ENCODE results near the gene FAM180A. TPM values are rescaled to one million over a fixed set of nuclear protein-coding genes. Genes with fewer than 3 reads are reported as not detected.

FAM180A gene
- total and polyA plus RNA-seq, 9 of the 15 experiments (the other 6 are each of a cell fraction or from before 2014, with no cell fraction given) = not detected

- no peaks in the 10 kb centered on the region; the same call in 1 of the 2 replicates for H4K20me1 ChIP-seq (replicated peaks; ENCODE audit: control insufficient read depth, insufficient read depth, low read length)
- intact Hi-C loops (cut with micrococcal nuclease) = no loop called here
- ATAC-seq (no peak), FAIRE-seq (no peak), DNase-seq (ENCODE audit: extremely low read depth in 1 of 4, low spot score in 3 of 4) (no peak)
- no peak overlapping the region for H2AFZ ChIP-seq (ENCODE audit: low read depth, low read length)
- no peak overlapping the region for H3K27ac ChIP-seq (ENCODE audit: extremely low read depth, low read depth, low read length)
- no TSS peak for BruUV-seq (replicated peaks)
- no peaks in the 10 kb centered on the region for H3K9me1 ChIP-seq (ENCODE audit: control insufficient read depth, insufficient read depth, low read length)
- WGBS (ENCODE audit: insufficient coverage, low coverage, missing lambda C conversion rate) = 0% methylated on average over 1 of the region's 1 CpG
- no peaks in the 10 kb centered on the region for H3K9me3 ChIP-seq (replicated peaks; ENCODE audit: control insufficient read depth, insufficient read depth, low read depth, low read length)
- peaks cover 27 to 36% of the 10 kb centered on the region in 2 experiments; a peak in 3 of 5 replicates for H3K27me3 ChIP-seq (ENCODE audit: control insufficient read depth in 2 of 2, insufficient read depth in 2 of 2, low read length in 2 of 2)
- H3K4me1 ChIP-seq (replicated peaks in 1 of 2; ENCODE audit: control insufficient read depth in 2 of 2, insufficient read depth in 2 of 2, low read length in 2 of 2) = 0 out of 5 replicates have a peak, but pooled peaks cover 0 to 9% of the 10 kb centered on the region in 2 experiments
- POLR2A ChIA-PET = interaction anchor here (0.9 kb wide), 1 partner anchor 29 kb away, joined by 3 read pairs; no protein-coding TSS in a partner anchor
- H3K36me3 ChIP-seq (ENCODE audit: control insufficient read depth, insufficient read depth, low read length) = no peaks in the 10 kb centered on the region
- H3K79me2 ChIP-seq (ENCODE audit: control insufficient read depth, insufficient read depth, low read length) = no peaks in the 10 kb centered on the region
- CTCF ChIA-PET (ENCODE audit: low intra/inter-chr PET ratio) = no interaction called here
- in situ Hi-C loops (cut with MboI) = no loop called here
- H3K4me3 ChIP-seq = no peak overlapping the region
- no peak overlapping the region for H3K9ac ChIP-seq (ENCODE audit: insufficient read depth in 1 of 2, low read depth in 2 of 2, low read length in 2 of 2)
- no peak overlapping the region for H3K4me2 ChIP-seq (ENCODE audit: insufficient read depth, low read length)
- TF ChIP-seq TOE1 (IDR thresholded peaks at IDR 0.05; ENCODE audit: borderline replicate concordance) (no peak), TOE1 (CRISPR knock-in tag; IDR thresholded peaks at IDR 0.05; ENCODE audit: borderline replicate concordance, low read depth) (no peak), PKNOX1 (IDR thresholded peaks at IDR 0.05) (no peak), ARID1B (IDR thresholded peaks at IDR 0.05) (no peak), DMBX1 (CRISPR knock-in tag; IDR thresholded peaks at IDR 0.05; ENCODE audit: borderline replicate concordance) (no peak), TEAD2 (tag; IDR thresholded peaks at IDR 0.05) (no peak), ZNF41 (CRISPR knock-in tag; conservative IDR thresholded peaks at IDR 0.05) (no peak), ZNF436 (CRISPR knock-in tag; IDR thresholded peaks at IDR 0.05) (no peak), ATF7 (IDR thresholded peaks at IDR 0.05) (no peak), TAF7 (tag; IDR thresholded peaks at IDR 0.05) (no peak), HDGF (IDR thresholded peaks at IDR 0.05) (no peak), NCOA2 (IDR thresholded peaks at IDR 0.05; ENCODE audit: partially characterized antibody in 2 of 2) (no peak), REST (IDR thresholded peaks at IDR 0.05; ENCODE audit: borderline replicate concordance) (no peak), REST (CRISPR knock-in tag; IDR thresholded peaks at IDR 0.05; ENCODE audit: low read depth) (no peak), CC2D1A (IDR thresholded peaks at IDR 0.05) (no peak), ILK (tag; IDR thresholded peaks at IDR 0.05; ENCODE audit: borderline replicate concordance, low read depth) (no peak)
Observed at GRCh38 chr7:135771051-135771450, 22.4 kb upstream of the FAM180A start.

Measured in K562 (cell line).